HG03103 (cell line): ENCODE results near the gene C4orf50.

ENCODE experiments used
- ATAC-seq: cut with Tn5 transposase; IDR thresholded peaks from one replicate; pipeline ENCODE4 v1.9.1; 2021; ENCODE audit warnings: low read depth; ENCODE audit not compliant: unreplicated experiment

The C4orf50 gene

DNA sequence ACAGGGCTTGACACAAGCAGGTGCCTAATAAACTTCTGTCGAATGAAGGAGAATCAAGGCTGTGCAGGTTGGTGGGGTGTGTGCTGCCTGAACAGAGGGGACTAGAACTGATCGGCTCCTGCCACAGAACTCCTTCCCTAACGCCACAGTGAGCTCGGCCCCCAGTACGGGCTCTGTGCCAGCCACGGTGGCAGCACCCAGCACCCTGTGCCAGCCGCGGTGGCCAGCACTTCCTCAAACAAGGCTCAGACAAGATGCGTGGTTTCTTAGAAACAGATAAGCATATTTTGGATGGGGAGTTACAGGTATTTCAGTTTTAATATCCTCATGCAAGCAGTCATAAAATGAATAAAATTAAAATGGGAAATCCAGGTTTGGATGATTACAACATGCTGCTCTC, 26.0 kb upstream of the C4orf50 start:
- ATAC-seq, result no peak

DNA sequence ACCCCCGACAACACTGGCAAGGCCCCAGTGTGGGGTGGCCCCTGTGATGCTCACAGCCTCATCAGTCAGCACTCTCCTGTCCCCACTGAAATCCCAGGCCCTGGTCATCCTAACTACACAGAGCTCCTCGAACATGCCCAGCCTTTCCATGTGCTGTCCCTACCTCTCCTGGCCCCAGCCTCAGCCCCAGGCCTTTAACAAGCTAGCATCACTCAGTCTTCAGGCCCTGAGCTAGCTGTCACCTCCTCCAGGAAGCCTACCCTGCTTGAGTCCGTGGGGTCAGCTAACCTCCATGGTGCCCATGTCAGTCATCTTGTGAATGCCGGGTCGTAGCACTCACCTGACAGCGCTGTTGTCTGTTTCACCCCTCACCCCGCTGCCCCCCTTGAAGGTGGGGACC, 25.6 kb upstream of the C4orf50 start:
- no peak for ATAC-seq

DNA sequence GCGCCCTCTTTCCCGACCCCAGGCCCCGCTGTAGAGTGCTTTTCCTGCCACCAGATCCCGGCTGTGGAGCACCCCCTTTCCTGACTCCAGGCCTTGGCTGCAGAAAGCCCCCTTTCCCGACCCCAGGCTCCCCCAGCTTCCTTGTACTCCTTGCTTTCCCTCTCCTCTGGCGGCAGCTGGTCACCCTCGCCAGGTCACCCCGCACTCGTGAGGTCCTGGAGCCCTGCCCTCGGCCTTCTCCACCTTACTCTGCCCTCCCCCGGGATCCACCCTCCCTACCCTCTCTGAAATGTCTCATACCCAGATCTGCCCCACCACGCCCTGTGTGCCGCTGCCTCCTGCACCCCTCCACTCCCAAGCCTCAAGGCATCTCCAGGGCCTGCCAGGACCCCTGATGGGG, 25.0 kb upstream of the C4orf50 start:
- ATAC-seq, result no peak

- no peak for ATAC-seq
Observed at GRCh38 chr4:6042293-6043063, 24.2 kb upstream of the C4orf50 start.

DNA sequence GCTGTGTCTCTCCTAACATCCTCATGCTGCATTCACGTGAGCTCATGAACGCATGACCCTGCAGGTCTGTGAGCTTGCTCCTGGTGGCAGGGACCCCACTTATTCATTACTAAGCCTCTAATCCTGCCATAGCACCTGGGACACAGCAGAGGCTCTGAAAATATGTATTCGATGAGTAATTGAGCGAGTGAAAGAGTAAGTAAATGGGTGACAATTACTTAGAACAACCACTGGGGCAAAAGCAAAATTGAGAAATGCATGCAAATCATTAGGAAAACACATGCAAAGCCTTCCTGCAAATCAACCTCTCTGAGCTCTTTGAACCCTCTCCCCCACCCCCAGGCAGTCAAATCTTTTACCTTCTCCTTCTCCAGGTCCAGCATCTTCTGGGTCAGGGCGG, 23.6 kb upstream of the C4orf50 start:
- ATAC-seq, result no peak

GRCh38 chr4:6038711-6039110, 20.5 kb upstream of the C4orf50 start:
- ATAC-seq, result no peak

DNA sequence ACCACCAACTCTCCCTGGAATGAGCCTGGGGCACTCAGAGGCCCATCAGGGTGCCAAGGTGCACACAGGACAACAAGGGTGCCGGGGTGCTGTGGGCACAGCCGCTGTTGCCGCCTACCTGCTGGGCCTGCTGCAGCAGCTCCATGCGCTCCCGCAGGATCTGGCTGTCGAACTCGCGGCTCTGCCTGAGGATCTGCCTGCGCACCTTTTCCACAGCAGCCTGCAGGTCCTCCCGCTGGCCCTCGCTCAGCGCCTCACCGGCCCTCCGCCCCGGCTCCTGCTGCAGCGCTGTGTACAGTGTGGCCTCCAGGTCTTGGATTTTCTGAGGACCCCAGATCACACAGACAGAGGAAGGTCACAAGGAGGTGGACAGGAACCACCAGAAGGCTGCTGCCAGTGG, 17.6 kb upstream of the C4orf50 start:
- no peak for ATAC-seq

DNA sequence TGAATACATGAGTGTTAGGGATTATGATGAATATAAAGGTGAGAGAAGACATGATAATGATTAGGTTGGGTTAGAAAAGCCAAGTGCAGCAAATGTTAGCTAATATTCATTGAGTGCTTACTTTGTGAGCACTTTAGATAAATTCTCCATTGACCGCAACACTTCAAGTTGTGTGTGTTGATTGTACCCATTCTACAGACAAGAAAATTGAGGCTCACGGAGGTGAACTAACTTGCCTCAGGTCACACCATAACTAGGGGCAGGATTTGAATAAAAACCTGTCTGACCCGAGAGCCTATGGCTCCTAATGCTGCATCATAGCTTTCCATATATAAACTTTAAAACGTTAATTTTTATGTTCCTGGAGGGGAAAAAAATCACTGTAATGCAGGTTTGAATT, 15.2 kb upstream of the C4orf50 start:
- no peak for ATAC-seq

GRCh38 chr4:6032249-6033244, 14.3 kb upstream of the C4orf50 start:
- ATAC-seq, result no peak

DNA sequence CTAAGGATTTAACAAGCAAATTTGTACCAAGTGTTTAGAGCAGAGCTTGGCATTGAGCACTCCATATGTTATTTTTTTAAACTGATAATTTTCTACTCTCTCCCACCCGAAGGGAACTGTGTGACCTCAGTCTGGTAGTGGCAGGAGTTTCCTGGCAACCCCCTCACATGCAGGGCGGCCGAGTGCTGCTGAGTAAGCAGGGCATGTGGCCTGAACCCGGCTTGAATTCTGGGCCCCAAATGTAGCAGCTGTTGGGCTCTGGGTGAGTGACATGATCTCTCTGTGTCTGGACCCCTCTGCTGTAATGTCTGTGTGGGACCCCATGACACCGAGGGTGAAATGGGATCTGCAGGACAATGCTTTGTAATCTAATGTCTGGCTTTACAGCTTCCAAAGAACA, 13.6 kb upstream of the C4orf50 start:
- no peak for ATAC-seq

DNA sequence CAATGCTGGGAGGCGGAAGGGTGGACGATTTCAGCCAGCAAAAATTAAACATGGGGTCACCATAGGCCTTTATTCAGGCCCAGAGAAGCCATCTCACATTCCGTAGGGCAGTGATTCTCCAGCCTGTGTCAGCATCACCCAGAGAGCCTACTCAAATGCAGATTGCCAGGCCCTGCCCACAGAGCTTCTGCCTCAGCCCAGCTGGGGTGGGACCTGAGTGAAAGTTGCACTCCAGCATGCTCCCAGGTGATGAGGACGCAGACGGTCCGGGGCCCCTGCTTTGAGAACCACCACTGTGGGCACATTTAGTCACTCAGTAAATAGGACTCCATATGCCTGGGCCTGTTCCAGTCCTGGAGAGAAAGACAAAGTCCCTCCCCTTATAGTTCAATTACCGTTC, 12.4 kb upstream of the C4orf50 start:
- ATAC-seq, result no peak

DNA sequence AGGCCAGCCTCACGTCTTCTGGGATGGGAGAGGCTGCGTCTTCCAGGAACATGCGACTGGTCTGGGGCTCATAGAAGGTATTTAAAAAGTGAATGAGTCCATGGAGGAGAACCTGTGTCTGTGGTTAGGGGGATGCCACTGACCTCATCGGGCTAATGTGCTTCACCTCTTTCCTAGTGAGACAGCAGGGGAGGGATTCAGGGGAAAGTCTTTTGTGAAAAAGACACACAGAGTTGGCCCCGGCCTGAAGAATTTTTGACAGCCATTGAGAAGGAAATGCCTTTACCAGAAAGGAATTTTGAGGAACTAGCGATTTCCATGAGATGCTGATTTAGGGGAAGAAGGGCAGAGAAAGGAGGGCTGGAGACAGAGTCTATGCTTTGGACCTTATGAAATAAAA, 11.0 kb upstream of the C4orf50 start:
- no peak for ATAC-seq

DNA sequence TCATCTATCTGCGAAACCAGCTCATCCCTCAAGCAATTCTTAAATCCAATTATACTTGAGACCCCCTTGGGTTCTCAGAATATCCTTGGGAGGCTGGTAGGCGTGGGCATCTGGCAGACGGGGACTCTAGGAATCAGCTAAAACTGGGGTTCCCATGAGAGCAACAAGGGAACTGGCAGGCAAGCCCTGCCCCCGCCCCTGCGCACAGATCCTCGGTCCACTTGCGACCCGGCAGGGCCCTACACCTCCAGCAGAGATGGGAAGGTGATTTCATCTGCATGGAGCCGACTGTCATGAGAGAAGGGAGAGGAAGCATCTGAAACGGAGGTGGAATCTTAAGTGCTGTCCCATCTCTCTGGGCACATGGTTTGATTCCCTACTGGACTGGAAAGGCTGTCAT, 9.9 kb upstream of the C4orf50 start:
- no peak for ATAC-seq

GRCh38 chr4:6027392-6027791, 9.2 kb upstream of the C4orf50 start:
- ATAC-seq, result no peak

- ATAC-seq, result no peak
Observed at GRCh38 chr4:6024313-6024960, 6.2 kb upstream of the C4orf50 start.

DNA sequence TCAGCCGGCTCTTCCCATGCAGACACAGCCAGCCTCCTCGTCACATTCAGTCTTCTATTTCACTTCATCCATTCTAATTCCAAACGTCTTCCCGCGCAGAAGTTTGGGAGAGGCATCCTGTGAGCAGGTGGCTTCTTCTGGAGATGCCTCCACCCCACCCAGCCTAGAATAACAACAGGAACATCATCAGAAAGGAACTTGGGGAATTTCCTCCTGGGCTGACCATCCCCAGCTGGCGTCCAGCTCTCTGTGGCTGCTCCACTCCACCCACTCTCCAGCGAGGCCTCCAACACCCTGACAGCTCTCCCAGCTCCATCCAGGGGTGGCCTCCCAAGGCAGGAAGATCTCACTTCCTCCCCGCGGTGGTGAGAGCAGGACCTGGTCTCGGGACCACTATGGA, 5.5 kb upstream of the C4orf50 start:
- ATAC-seq, result no peak

DNA sequence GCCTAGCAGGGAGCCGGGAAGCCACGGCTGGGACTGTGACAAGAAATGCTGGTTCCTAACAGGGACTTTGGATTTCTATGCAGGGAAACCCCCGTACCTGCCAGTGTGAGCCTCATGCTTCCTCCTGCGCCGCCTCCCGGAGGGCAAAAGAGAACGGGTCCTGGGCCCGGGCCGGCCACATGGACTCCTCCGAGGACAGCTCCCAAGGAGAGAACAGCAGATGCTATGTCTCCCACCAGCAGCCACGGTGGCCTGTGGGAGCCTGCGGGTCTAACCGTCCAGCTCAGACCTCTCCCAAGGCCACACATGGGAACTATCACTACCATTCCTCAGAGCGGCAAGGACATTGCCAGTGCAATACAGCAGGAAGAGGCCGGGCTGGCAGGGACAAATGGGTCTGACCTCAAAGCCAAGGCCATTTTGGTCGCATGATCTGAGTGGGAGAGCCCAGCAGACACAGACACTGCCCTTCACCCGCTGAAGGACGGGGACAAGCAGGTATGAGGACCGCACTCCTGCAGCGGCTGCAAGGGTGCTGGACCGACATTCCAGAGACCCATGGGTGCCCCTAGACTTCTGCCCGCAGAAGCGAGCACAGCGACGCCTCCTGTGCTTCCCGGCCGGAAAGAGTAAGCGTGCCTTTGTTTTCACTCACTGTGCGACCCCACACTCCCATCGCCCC, 4.5 kb upstream of the C4orf50 start:
- ATAC-seq, result no peak

- ATAC-seq, result no peak
Observed at GRCh38 chr4:6021831-6022606, 3.8 kb upstream of the C4orf50 start.

- ATAC-seq, result no peak
Observed at GRCh38 chr4:6020613-6021012, 2.4 kb upstream of the C4orf50 start.
